SJSA1 (cell line): Measurements from ENCODE around the gene NOX3. TPM values are rescaled to one million over a fixed set of nuclear protein-coding genes. Genes with fewer than 3 reads are reported as not detected.

ENCODE experiments used
- DNase-seq, 2 experiments: peaks; one replicate each; pipeline ENCODE4 v3.0.0-alpha.2; 2015 to 2020; ENCODE audit warnings: low spot score in 2 of 2, low read depth in 1 of 2
- H3K27ac ChIP-seq: fragments of 250-450 bp; sonication (Bioruptor Pico); 2 replicates; pipeline ENCODE4 v1.5.1; 2020; ENCODE audit warnings: mild to moderate bottlenecking, moderate library complexity
- H3K27me3 ChIP-seq: fragments of 250-450 bp; sonication (Bioruptor Pico); replicated peaks from 2 replicates; pipeline ENCODE4 v1.5.1; 2020; ENCODE audit warnings: mild to moderate bottlenecking, moderate library complexity
- H3K36me3 ChIP-seq: fragments of 250-450 bp; sonication (Bioruptor Pico); 2 replicates; pipeline ENCODE4 v1.5.1; 2020; ENCODE audit warnings: mild to moderate bottlenecking
- H3K4me1 ChIP-seq: fragments of 250-450 bp; sonication (Bioruptor Pico); replicated peaks from 2 replicates; pipeline ENCODE4 v1.6.1; 2021; ENCODE audit warnings: mild to moderate bottlenecking
- H3K4me3 ChIP-seq: fragments of 250-450 bp; sonication (Bioruptor Pico); 2 replicates; pipeline ENCODE4 v1.5.1; 2020; ENCODE audit warnings: mild to moderate bottlenecking
- H3K9me3 ChIP-seq: fragments of 250-450 bp; sonication (Bioruptor Pico); replicated peaks from 2 replicates; pipeline ENCODE4 v1.5.1; 2020; ENCODE audit warnings: mild to moderate bottlenecking
- total RNA-seq: library from RNA; depleted of rRNA; stranded (reverse); fragments of >200 nt; shearing (Covaris generic); gene quantifications from 2 replicates; pipeline ENCODE4 v1.2.3, GENCODE V29; 2014

The NOX3 gene
- total RNA-seq, 1 experiment from 2014 or later: not detected

DNA sequence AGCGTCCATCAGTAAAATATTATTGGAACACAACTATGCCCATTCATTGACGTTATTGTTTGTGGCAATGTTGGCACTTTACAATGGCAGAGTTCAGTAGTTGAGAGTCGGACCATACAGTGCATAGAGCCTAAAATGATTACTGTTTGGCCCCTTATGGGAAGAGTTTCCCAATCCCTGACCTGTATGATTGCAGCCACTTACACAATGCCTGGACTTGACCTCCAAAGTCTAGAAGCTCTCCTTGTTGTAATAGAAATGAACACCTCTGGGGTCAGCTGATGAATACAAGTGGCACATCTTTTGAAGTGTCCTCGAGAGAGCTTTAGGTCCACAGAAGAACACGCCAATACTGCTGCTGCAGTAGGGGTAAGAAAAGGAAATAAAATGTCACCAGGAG is 59.0 kb downstream of the NOX3 start:
- no peak for DNase-seq
- no peaks in the 10 kb centered on the region for H3K4me1 ChIP-seq
- H3K36me3 ChIP-seq: no peaks in the 10 kb centered on the region
- H3K4me3 ChIP-seq: no peak overlapping the region
- H3K9me3 ChIP-seq: no peaks in the 10 kb centered on the region
- H3K27me3 ChIP-seq: no peaks in the 10 kb centered on the region
- no peak overlapping the region for H3K27ac ChIP-seq

DNA sequence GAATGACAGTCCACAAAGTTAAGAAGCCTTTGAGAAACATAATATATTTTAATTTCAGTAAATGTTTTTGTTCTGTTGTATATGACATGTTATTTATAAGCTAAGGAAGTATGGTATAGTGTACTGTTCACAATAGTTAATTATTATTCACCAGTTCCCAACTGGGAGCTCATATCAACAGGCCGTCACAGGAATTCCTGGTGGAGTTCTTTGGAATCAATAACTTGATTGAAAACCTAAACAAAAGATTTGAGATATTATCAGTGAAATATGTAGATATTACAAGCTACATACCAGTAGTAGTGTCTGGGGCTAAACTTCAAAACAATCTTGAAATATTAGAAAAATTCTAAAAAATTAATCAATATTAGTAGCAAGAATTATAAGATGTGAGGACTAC is 60.3 kb downstream of the NOX3 start:
- Histone ChIP-seq H3K4me1 (no peaks in the 10 kb centered on the region), H3K27ac (no peak overlapping the region), H3K27me3 (no peaks in the 10 kb centered on the region), H3K36me3 (no peaks in the 10 kb centered on the region), H3K9me3 (no peaks in the 10 kb centered on the region), H3K4me3 (no peak overlapping the region)
- no peak for DNase-seq

- no peak overlapping the region for H3K27ac ChIP-seq
- DNase-seq: no peak
- no peaks in the 10 kb centered on the region for H3K9me3 ChIP-seq
Measured at GRCh38 chr6:155389130-155389529, 66.5 kb downstream of the NOX3 start.

GRCh38 chr6:155388591-155388990 is 67.0 kb downstream of the NOX3 start:
- no peak for DNase-seq
- Histone ChIP-seq H3K4me1 (no peaks in the 10 kb centered on the region), H3K27me3 (no peaks in the 10 kb centered on the region), H3K4me3 (no peak overlapping the region), H3K9me3 (no peaks in the 10 kb centered on the region), H3K27ac (no peak overlapping the region), H3K36me3 (no peaks in the 10 kb centered on the region)

More at GRCh38 chr6:155389130-155389529, 66.5 kb downstream of the NOX3 start:
- Histone ChIP-seq H3K27me3 (no peaks in the 10 kb centered on the region), H3K4me3 (no peak overlapping the region), H3K36me3 (no peaks in the 10 kb centered on the region), H3K4me1 (no peaks in the 10 kb centered on the region)

DNA sequence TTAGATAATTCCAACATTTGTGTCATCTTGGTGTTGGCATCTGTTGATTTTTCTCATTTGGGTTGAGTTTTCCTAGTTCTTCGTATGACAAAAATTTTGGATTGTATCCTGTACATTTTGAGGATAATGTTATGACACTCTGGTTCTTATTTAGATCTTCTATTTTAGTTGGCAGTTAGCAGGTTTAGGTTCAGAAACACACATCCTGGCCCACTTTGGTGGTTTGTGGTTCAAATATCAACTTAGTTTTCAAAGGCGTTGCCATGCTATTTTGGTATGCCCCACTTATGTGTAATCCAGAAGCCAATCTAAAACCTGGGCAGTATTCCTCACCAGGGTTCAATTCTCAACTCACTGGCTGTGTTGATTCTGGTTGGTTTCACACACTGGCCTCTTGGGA is 68.2 kb downstream of the NOX3 start:
- Histone ChIP-seq H3K36me3 (no peaks in the 10 kb centered on the region), H3K4me3 (no peak overlapping the region), H3K4me1 (no peaks in the 10 kb centered on the region), H3K9me3 (no peaks in the 10 kb centered on the region), H3K27me3 (no peaks in the 10 kb centered on the region), H3K27ac (no peak overlapping the region)
- DNase-seq: no peak

DNA sequence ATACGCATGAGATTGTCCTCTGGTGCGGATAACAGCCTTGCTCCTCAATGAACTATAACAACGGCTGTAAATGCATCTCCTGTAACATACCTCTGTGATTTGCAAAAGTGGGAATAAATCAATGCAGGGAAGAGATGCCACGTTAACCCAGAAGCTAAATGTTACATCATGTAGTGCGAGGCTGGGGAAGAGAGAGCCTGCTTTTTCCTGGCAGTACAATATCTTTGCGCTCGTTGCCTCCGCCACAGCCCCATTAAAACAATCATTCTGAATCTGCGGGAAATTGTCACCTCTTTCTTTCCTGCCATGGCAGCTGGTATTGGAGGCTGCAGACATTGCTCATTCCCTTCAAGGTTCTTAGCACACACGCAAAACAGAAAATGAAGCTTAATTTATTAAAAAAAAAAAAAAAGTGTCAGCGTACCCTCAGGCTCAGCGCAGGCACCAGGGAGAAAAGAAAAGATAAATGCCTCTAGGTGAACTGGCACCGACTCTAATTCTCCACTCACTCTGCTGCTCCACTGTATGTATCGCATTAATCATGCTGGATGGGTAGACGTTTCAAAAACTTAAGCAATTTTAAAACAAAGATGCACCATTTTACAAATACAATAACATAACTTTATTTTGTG is 71.2 kb downstream of the NOX3 start:
- Histone ChIP-seq H3K27ac (no peak overlapping the region), H3K4me3 (no peak overlapping the region), H3K4me1 (peaks cover 6% of the 10 kb centered on the region), H3K9me3 (no peaks in the 10 kb centered on the region), H3K36me3 (no peaks in the 10 kb centered on the region), H3K27me3 (no peaks in the 10 kb centered on the region)
- DNase-seq: no peak

- H3K9me3 ChIP-seq: no peaks in the 10 kb centered on the region
- H3K27ac ChIP-seq: no peak overlapping the region
- DNase-seq: no peak
- no peaks in the 10 kb centered on the region for H3K36me3 ChIP-seq
- peaks cover 6% of the 10 kb centered on the region for H3K4me1 ChIP-seq
- H3K4me3 ChIP-seq: no peak overlapping the region
- H3K27me3 ChIP-seq: no peaks in the 10 kb centered on the region
Measured at GRCh38 chr6:155383913-155384312, 71.7 kb downstream of the NOX3 start.

GRCh38 chr6:155382338-155382685 is 73.3 kb downstream of the NOX3 start:
- Histone ChIP-seq H3K27ac (no peak overlapping the region), H3K36me3 (no peaks in the 10 kb centered on the region)

GRCh38 chr6:155381673-155382337 is 73.8 kb downstream of the NOX3 start:
- Histone ChIP-seq H3K4me3 (no peak overlapping the region), H3K9me3 (no peaks in the 10 kb centered on the region), H3K27me3 (no peaks in the 10 kb centered on the region), H3K36me3 (no peaks in the 10 kb centered on the region), H3K27ac (no peak overlapping the region), H3K4me1 (peaks cover 18% of the 10 kb centered on the region)
- DNase-seq: peak in 1 of 2 experiments; percentile 31

More at GRCh38 chr6:155382338-155382685, 73.3 kb downstream of the NOX3 start:
- Histone ChIP-seq H3K9me3 (no peaks in the 10 kb centered on the region), H3K27me3 (no peaks in the 10 kb centered on the region), H3K4me3 (no peak overlapping the region), H3K4me1 (peaks cover 13% of the 10 kb centered on the region)
- no peak for DNase-seq

- no peaks in the 10 kb centered on the region for H3K9me3 ChIP-seq
- DNase-seq: no peak
- H3K27me3 ChIP-seq: no peaks in the 10 kb centered on the region
- H3K4me1 ChIP-seq: peaks cover 23% of the 10 kb centered on the region
- H3K36me3 ChIP-seq: no peaks in the 10 kb centered on the region
- H3K4me3 ChIP-seq: no peak overlapping the region
- H3K27ac ChIP-seq: no peak overlapping the region
Measured at GRCh38 chr6:155380666-155381332, 74.8 kb downstream of the NOX3 start.

DNA sequence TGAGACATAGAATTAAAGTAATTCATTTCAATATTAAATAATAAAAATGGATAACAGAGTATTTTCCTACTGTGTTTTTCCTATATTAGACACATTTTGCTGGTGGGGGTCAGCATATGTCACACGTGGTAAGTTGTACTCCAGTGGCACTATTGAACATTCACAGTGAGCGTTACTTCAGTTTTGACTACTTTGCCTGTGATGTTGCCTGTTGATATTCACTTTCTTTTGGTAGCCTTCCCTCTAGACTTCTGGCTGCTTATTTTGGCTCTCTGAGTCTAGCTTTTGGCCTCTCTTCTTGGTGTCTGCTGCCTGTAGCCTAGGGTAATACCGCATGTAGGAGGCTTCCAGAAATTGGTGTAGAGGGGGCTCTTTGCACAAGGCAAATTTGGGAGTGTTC is 76.9 kb downstream of the NOX3 start:
- no peaks in the 10 kb centered on the region for H3K9me3 ChIP-seq
- peaks cover 23% of the 10 kb centered on the region for H3K4me1 ChIP-seq
- H3K27me3 ChIP-seq: no peaks in the 10 kb centered on the region
- no peak overlapping the region for H3K4me3 ChIP-seq
- DNase-seq: no peak
- H3K36me3 ChIP-seq: no peaks in the 10 kb centered on the region
- no peak overlapping the region for H3K27ac ChIP-seq

DNA sequence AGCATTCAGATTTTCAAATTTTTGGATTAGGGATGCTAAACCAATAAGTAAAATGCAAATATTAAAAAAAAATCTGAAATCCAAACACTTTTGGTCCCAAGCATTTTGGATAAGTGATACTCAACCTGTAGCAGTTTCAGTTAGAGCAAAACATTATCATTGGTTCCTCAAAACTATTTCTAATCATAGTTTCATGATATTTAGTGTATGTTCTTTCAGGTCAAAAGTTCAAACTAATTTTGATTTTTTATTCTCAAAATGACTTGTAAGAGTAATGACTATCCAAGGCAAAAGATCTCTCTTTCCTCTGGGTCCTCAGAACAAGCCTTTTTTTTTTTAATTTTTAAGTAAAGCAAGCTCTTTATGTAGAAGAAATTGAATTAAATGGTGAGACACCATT is 77.4 kb downstream of the NOX3 start:
- DNase-seq: no peak
- peaks cover 23% of the 10 kb centered on the region for H3K4me1 ChIP-seq
- no peaks in the 10 kb centered on the region for H3K36me3 ChIP-seq
- no peak overlapping the region for H3K4me3 ChIP-seq
- no peak overlapping the region for H3K27ac ChIP-seq
- H3K9me3 ChIP-seq: no peaks in the 10 kb centered on the region
- no peaks in the 10 kb centered on the region for H3K27me3 ChIP-seq

GRCh38 chr6:155377061-155377460 is 78.6 kb downstream of the NOX3 start:
- Histone ChIP-seq H3K4me1 (peaks cover 21% of the 10 kb centered on the region), H3K27ac (peak overlapping the region; percentile 55), H3K4me3 (no peak overlapping the region), H3K36me3 (no peaks in the 10 kb centered on the region), H3K9me3 (no peaks in the 10 kb centered on the region), H3K27me3 (no peaks in the 10 kb centered on the region)
- peak in 1 of 2 experiments; percentile 34 for DNase-seq

DNA sequence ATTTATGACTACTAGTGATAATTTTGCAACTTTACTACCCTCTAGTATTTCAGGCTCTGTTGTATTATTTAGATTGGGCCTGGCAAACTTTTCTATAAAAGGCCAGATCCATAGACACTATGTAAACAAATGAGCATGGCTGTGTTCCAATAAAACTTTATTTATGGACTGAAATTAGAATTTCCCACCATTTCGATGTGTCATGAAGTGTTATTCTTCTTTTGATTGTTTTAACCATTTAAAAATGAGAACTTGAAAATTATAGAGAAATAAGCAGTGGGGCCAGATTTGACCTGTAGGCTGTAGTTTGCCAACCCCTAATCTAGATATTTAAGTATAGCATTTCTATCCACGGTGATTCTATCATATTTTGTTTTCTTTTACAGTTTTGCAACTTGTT is 79.8 kb downstream of the NOX3 start:
- DNase-seq: no peak
- peaks cover 17% of the 10 kb centered on the region for H3K4me1 ChIP-seq
- no peaks in the 10 kb centered on the region for H3K27me3 ChIP-seq
- H3K4me3 ChIP-seq: no peak overlapping the region
- no peaks in the 10 kb centered on the region for H3K36me3 ChIP-seq
- no peak overlapping the region for H3K27ac ChIP-seq
- no peaks in the 10 kb centered on the region for H3K9me3 ChIP-seq
